GM08714 (cell line): ENCODE results near the gene GNAI2.

Experiments used
- H3K4me3 ChIP-seq: fragments of 200-500 bp; sonication (Bioruptor generic); 2 replicates; pipeline ENCODE4 v1.5.1; 2014; ENCODE audit warnings: mild to moderate bottlenecking, low read length, inconsistent platforms
- ZNF274 ChIP-seq: IDR thresholded peaks from 2 replicates; pipeline ENCODE4 v1.6.1; 2012; ENCODE audit warnings: mild to moderate bottlenecking, low read depth, low read length

Gene GNAI2

DNA sequence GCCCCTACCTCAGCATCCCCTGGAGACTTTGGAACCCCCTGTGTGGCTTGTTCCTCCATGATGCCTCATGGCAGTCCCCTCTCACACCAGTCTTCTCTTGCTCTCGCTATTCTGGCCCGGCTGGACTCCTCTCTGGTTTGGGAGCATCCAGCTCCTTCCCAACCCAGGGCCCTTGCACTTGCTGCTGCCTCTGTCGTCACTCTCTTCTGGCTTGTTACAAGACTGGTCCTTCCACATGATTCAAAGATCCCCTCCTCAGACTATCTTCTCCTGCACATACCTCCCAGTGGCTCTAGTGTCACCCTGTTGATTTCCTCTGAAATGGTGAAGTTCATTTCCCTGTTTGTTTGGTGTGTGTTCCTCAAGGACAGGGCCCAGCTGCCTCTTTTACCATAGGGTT lies 6.5 kb upstream of the GNAI2 start:
- TF ChIP-seq ZNF274: no peak
- H3K4me3 ChIP-seq: no peak overlapping the region

DNA sequence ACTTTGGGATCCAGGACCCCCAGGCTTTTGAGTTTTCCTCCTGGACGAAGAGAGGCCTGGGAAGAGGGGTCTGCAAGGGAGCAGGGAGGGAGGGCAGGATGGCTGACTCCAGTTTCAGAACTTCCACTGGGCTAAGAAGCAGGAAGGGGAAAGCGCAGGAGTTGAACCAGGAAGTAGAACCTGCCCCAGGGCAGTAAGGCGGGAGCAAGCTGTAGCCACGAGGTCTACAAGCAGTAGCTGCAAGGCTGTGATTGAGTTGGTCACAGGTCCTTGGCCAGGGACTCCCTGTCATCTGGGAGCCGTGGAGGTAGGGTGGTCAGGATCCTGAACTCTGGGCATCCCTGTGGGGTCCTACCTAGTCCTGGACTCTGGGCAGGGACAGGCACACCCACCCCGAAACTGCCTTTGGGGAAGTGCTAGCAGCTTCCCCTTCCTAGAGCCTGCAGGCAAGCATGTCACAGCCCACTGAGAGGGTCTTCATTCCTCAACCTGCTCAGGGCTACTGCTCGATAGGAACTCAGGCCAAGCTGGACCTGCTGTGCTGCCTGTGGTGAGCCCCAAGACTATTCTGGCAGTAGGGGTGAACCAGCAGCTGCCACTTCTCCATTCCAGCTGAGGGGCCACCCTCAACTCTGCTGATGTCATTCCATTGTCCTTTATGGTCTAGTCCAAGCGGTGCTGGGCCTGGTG lies 5.8 kb upstream of the GNAI2 start:
- no peak for TF ChIP-seq ZNF274
- H3K4me3 ChIP-seq: no peak overlapping the region

DNA sequence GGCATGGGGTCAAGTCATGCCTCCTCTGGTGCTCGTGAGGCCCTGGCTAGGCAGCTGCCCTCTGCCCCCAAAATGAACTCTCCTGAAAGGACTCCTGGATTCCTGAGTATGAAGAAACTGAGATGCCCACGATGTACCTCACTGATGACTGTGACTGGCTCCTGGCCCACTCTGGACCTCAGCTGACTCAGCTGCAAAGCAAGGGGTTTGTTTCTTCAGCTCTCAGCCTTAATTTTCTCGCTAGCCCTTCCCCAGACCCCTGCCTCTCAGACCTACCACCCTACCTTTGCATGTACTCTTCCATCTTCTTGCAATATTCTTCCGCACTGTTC lies 5.2 kb upstream of the GNAI2 start:
- no peak overlapping the region for H3K4me3 ChIP-seq
- TF ChIP-seq ZNF274: no peak

GRCh38 chr3:50231581-50231980 lies 4.4 kb upstream of the GNAI2 start:
- H3K4me3 ChIP-seq: no peak overlapping the region
- TF ChIP-seq ZNF274: no peak

DNA sequence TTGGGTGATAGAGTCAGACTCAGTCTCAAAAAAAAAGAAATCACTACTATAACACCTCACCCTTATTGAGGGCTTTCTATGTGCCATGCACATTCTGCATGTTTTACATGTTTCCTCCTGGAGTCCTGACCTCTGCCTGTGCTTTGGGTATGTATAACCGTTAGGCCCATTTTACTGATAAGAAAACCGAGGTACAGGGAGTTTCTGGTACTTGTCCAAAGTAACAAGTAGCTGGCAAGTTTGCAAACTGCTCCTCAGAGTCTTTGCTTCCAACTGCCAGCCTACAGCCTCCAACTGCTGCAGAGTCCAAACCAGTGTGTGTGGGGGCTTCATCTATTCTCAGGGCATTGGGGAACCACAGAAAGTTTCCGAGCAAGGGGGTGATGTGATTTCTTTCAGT lies 3.7 kb upstream of the GNAI2 start:
- H3K4me3 ChIP-seq: no peak overlapping the region
- TF ChIP-seq ZNF274: no peak

DNA sequence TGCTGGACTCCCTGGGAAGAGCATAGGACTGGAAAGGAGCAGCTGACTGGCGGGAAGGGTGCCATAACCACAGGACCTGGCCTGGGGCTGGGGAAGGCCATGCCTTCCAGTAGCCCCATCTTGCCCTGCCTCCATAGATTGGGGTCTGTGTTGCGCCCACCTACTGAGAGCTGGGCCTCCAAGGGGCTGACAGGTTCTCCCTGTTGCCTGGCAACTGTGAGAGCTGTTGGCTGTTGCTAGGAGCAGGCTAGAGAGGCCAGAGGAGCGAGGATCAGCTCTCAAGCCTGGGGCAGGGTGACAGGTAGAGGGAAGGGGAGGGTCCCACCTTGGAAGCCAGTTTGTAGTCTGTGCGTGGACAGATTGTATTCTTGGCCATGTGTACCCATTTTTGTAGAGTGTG lies 2.8 kb upstream of the GNAI2 start:
- no peak for TF ChIP-seq ZNF274
- H3K4me3 ChIP-seq: no peak overlapping the region

DNA sequence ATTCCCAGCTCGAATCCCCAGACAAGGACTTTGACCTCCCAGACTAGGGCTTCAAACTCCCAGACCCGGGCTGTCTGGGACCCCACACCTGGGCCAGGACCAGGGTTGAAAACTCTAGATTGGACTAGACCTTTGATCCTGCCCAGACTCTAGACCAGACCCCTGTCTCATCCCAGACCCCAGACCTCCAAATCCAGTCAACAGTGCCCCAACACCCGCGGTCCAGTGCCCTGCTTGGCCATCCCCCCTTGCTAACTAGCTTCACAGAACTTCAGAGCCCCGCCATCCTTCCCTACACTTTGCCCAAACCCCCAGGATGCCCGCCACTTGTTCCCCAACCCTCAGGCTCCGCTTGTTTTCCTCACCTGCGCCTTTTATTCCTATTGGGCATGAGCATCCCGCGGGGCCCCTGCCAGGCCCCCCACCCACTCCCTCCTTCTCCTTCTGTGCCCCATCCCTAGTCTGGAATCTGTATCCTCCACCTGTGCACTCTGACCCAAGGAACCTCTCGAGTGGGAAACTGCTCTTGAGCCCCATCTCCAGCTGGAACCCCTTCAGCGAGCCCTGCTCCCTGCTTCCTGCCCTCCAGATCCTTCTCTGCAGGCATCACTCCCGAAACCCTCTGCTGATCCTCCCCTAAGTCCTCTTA lies 604 bp downstream of the GNAI2 start:
- H3K4me3 ChIP-seq: peak overlapping the region; percentile 71
- TF ChIP-seq ZNF274: no peak

GRCh38 chr3:50237133-50237651 lies 1.2 kb downstream of the GNAI2 start:
- TF ChIP-seq ZNF274: no peak
- H3K4me3 ChIP-seq: peak overlapping the region; percentile 71

DNA sequence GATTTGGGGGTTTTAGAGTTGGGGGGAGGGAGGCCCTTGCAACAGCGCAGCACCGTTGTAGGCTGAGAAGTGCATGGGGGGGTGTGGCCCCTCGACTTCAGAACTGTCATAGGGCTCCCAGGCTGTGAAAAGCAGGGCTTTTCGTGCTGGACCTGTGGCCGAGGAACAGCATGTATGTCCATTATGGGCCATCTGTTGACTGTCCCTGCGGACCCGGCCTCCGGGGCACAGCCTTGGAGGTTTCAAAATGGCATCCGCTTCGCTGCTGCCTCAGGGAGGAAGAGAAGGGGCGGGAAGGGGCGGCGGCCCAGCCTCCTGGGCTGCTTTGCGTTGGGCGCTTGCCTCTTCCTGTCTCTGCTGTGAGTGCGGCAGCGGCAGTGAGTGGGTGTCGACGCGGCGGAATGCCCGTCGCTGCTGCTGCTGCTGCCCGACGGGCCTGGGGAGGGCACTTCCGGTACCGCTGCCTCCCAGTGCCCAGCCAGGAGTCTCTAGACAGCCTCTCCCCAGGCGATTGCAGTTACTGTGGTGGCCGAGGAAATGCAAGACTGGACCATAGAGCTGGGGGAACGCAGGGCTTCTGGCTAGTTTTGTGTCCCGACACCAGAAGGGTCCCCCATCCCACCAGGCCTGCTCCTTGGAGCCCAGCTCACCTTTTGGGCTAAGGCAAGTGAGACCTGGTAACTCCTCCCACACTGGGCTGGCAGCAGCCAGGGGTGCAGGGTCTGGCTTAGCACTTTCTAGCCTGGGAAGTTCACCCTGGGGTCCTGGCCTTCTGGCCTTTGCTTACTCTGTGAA lies 1.9 kb downstream of the GNAI2 start:
- H3K4me3 ChIP-seq: peak overlapping the region; percentile 71

GRCh38 chr3:50238549-50239026 lies 2.6 kb downstream of the GNAI2 start:
- peak overlapping the region; percentile 71; the same call in 1 of the 2 replicates for H3K4me3 ChIP-seq
- TF ChIP-seq ZNF274: no peak

More for the DNA sequence above, 1.9 kb downstream of the GNAI2 start:
- TF ChIP-seq ZNF274: no peak

GRCh38 chr3:50239649-50240048 lies 3.6 kb downstream of the GNAI2 start:
- TF ChIP-seq ZNF274: no peak
- H3K4me3 ChIP-seq: no peak overlapping the region

DNA sequence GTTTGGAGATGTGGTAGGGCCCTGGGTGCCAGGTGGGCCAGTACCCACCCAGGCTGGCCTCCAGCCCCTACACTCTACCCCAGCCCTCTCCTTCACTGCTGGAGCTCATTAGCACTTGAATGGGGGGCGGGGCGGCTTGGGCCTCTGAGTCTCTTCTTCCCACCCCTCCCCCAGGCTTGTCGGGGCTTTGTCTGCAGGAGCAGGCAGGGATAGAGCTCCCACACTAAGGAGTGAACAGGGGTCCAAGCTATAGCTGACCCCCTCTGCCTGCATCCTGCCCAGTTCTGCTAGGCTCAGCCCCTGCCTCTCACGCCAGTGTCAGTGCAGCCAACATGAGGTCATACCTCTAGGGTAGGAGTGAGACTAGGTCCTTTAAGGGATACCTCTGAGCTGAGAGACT lies 5.2 kb downstream of the GNAI2 start:
- H3K4me3 ChIP-seq: no peak overlapping the region
- no peak for TF ChIP-seq ZNF274

DNA sequence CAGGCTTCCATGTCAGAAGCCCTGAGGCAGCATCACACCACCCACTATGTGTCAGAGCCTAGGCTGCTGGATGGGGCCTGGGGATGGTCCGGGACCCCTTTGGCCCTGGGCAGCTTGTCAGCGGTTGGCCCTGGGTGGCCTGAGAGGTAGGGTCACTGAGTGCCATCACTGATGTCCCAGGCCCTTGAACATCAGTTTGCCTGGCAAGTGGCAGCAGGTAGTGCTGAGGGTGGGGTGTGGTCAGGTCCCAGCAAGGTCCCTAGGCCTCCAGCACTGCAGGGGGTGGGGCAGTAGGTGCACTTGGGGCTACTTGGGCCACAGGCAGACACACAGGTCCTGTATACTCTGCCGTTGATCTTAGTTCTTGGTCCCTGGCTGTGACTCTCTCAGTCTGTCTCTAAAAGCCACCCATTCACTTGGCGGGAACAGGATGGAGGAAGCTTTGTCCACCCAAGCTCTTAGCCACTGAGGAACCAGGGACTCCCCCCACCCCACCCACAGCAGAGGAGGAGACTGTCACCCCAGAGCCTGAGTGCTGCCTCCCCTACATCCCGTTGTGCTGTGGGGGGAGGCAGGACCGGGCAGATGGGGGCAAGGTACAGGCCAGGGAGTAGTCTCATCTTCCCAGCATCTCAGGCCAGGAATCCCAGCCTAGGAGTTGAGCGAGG lies 5.8 kb downstream of the GNAI2 start:
- no peak for TF ChIP-seq ZNF274
- H3K4me3 ChIP-seq: no peak overlapping the region

DNA sequence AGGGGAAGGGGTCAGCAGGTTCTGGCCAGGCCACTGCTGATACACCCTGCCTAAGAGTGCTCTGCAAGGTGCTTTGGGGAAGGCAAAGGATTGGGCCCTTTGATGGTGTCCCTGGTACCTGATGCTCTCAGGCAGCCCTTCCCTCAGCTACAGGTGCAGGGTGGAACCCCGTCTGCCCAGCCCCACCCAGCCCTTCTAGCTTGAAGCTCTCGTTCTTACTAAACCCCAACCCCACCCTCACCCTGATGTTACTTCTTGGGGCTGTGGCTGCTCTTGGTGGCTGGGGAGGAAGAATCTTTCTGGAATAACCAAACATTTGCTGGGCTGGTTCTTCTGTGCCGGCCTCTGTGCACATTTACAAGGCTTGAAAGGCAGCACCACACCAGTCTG lies 6.4 kb downstream of the GNAI2 start:
- no peak for TF ChIP-seq ZNF274
- H3K4me3 ChIP-seq: no peak overlapping the region; the same call in 1 of the 2 replicates
